GM18499 (cell line): Measurements from ENCODE around the gene SPTA1.

Source experiments
- ATAC-seq: cut with Tn5 transposase; IDR thresholded peaks from one replicate; pipeline ENCODE4 v1.9.1; 2021; ENCODE audit warnings: moderate number of reproducible peaks; ENCODE audit not compliant: insufficient read depth, unreplicated experiment

The SPTA1 gene

DNA sequence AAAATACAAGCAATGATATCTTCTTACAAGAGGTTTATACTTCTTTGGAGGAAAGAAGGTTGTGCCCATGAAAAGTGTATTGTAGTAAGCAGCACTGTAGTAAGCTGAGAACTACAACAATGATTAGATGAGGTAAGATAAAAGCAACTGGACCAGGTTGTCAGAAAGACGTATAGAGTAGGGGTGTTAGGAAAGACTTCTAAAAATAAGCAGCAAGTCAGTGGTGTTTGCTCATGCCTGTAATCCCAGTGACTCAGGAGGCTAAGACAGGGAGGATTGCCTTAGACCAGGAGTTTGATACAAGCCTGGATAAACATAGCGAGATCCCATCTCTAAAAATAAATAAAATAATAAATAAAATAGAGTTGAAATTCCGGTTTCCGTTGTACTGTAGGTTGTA lies 102.6 kb downstream of the SPTA1 start:
- ATAC-seq: no peak

DNA sequence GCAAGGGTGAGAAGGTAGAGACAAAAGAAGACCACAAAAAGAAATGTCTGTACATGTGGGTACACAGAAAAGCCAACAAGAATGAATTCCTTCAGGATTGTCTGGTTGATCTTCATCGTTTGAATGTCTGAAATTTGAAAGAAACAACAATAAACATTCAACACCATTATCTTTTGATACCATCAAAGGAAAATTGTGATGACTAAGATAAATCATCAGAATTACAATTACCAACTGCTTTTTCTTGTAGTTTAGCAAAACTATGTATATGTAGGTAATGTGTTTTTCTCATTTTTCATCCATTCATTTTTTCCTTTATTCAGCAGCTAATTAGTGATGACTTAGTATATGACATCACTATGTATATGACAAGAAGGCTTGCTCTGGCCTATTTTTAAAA lies 106.8 kb downstream of the SPTA1 start, which contains the start of gene OR10X1:
Gene OR10X1, minus strand, starts transcription at position 167 of the 400 bp plus-strand sequence. Its CDS starts 0 bp downstream, at position 167.
- no peak for ATAC-seq

GRCh38 chr1:158577561-158577960 lies 109.0 kb downstream of the SPTA1 start:
- ATAC-seq: no peak

GRCh38 chr1:158572226-158572625 lies 114.3 kb downstream of the SPTA1 start:
- ATAC-seq: no peak

DNA sequence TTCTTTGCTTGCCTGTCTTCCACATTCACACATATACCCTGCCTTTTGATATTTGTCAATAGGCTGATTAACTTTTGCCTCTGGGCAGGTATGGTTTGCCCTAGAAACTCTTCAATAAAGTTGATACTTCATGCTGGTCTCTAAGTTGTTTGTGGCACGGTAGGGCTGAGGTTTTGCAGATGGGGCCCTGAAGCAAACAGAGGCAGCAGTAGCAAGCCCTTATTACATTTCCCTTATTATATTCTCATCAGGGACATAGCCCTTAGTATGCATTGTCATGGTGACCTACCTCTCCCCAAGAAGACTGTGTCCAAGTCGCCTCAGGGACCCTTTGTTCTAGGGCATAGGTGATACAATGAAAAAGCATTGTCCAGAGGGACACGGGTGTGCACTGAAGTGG lies 116.0 kb downstream of the SPTA1 start, which contains the start of gene OR6P1:
Gene OR6P1, minus strand, starts transcription at position 101 of the 400 bp plus-strand sequence. CDS start 6,976 bp downstream, outside the sequence.
- ATAC-seq: no peak

DNA sequence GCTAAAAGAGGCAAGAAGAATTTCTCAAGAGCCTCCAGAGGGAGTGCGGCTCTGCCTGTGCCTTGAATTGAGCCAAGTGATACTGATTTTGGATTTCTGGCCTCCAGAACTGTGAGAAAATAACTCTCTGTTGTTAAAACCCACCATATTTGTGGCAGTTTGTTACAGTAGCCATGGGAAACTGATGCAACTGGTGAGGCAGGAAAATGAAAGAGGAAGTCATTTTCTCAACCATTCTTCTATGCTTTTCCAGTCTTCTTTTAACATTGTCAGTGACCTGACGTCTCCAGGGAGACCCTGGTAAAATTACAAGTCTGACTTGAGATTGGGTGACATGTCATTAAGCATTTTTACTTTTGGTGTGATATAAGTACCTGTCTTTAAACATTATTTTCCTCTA lies 121.9 kb downstream of the SPTA1 start:
- ATAC-seq: no peak

DNA sequence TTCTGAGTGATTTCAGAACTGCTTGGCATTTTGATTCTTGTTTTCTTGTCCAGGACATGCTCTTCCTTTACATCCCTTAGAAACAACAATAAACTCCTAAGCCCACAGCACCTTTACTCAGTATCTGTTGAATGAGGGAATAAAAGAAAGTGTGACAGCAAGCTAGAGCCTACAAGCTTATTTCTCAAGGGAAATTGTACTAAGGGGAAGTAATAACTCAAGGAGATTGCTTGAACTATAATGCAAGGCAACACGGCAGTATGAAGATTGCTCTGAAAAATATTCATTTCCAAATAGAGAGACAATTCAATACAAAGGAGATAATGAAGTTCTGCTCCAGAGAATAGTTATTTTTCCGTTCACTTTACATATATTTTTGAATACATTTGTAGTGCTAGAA lies 122.7 kb downstream of the SPTA1 start:
- ATAC-seq: no peak
